Measurements from ENCODE around the gene RARRES2. TPM values are rescaled to one million over a fixed set of nuclear protein-coding genes. Genes with fewer than 3 reads are reported as not detected.

Gene RARRES2
- total and polyA plus RNA-seq, 2 of the 13 experiments (the other 11 are each of a cell fraction or from before 2014, with no cell fraction given): 134 to 172 TPM

DNA sequence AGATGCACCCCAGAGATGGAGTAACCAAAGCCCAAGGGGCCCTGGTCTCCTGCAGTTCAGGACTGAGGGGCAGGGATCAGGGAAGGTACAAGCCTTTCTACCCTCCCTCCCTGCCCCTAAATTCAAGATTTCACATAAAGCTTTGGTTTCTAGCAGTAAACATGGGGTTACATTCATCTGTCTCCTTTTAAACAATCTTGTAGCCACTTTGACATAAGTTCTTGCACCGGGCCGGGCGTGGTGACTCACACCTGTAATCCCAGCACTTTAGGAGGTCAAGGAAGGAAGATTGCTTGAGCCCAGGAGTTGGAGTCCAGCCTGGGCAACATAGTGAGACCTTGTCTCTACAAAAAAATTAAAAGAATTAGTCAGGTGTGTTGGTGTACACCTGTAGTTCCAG, 14.1 kb downstream of the RARRES2 start:
- CTCF ChIA-PET (ENCODE audit: low intra/inter-chr PET ratio, low total read pairs): no interaction called here
- POLR2A ChIA-PET: no interaction called here
- peaks cover 33% of the 10 kb centered on the region for H3K4me1 ChIP-seq (ENCODE audit: insufficient read depth, low read length)
- peaks cover 27 to 66% of the 10 kb centered on the region in 2 experiments for H3K36me3 ChIP-seq (replicated peaks in 1 of 2; ENCODE audit: control insufficient read depth in 1 of 2, insufficient read depth in 2 of 2, low read length in 2 of 2)
- no peak overlapping the region for H3K27ac ChIP-seq (ENCODE audit: extremely low read length, insufficient read depth, low read length)
- H3K4me2 ChIP-seq (ENCODE audit: low read depth, low read length): no peak overlapping the region
- TF ChIP-seq STAG1 (CRISPR knock-in tag; IDR thresholded peaks at IDR 0.05): no peak
- no peak for TF ChIP-seq TOE1 (CRISPR knock-in tag; IDR thresholded peaks at IDR 0.05)
- TF ChIP-seq, protein P1, sequence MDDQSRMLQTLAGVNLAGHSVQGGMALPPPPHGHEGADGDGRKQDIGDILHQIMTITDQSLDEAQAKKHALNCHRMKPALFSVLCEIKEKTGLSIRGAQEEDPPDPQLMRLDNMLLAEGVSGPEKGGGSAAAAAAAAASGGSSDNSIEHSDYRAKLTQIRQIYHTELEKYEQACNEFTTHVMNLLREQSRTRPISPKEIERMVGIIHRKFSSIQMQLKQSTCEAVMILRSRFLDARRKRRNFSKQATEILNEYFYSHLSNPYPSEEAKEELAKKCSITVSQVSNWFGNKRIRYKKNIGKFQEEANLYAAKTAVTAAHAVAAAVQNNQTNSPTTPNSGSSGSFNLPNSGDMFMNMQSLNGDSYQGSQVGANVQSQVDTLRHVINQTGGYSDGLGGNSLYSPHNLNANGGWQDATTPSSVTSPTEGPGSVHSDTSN (CRISPR knock-in tag; IDR thresholded peaks at IDR 0.05; ENCODE audit: borderline replicate concordance): no peak
- TF ChIP-seq ZNF7 (CRISPR knock-in tag; IDR thresholded peaks at IDR 0.05): peak; percentile 58; the same call in 1 of the 2 replicates
- TF ChIP-seq MATR3 (CRISPR knock-in tag; IDR thresholded peaks at IDR 0.05): no peak
- in situ Hi-C loops (cut with HindIII; ENCODE audit: extremely low pct_ligation_motif_present, low pct_unique_long_range_greater_than_20kb): no loop called here
- FAIRE-seq (no peak), DNase-seq (ENCODE audit: low spot score) (no peak), ATAC-seq (no peak)
- BruUV-seq (replicated peaks): no TSS peak
- intact Hi-C loops (cut with micrococcal nuclease; ENCODE audit: unreplicated experiment): no loop called here
- H3K9me3 ChIP-seq (ENCODE audit: low read length): no peaks in the 10 kb centered on the region
- H4K20me1 ChIP-seq (ENCODE audit: insufficient read depth, low read length): 0 out of 2 replicates have a peak, but pooled peaks cover 2% of the 10 kb centered on the region
- no peak overlapping the region for H3K4me3 ChIP-seq (replicated peaks in 1 of 3; ENCODE audit: insufficient read depth in 1 of 3, low read depth in 2 of 3, low read length in 3 of 3)
- H3K79me2 ChIP-seq (ENCODE audit: insufficient read depth, low read length): peaks cover 52% of the 10 kb centered on the region
- H2AFZ ChIP-seq (ENCODE audit: low read length): no peak overlapping the region
- WGBS (ENCODE audit: low lambda C conversion rate): 100% methylated on average over 3 of the region's 3 CpGs
- no peaks in the 10 kb centered on the region; a peak in 1 of 5 replicates for H3K27me3 ChIP-seq (ENCODE audit: control insufficient read depth in 1 of 2, insufficient read depth in 2 of 2, low read length in 2 of 2)
- H3K9ac ChIP-seq (ENCODE audit: insufficient read depth, low read depth, low read length): no peak overlapping the region

DNA sequence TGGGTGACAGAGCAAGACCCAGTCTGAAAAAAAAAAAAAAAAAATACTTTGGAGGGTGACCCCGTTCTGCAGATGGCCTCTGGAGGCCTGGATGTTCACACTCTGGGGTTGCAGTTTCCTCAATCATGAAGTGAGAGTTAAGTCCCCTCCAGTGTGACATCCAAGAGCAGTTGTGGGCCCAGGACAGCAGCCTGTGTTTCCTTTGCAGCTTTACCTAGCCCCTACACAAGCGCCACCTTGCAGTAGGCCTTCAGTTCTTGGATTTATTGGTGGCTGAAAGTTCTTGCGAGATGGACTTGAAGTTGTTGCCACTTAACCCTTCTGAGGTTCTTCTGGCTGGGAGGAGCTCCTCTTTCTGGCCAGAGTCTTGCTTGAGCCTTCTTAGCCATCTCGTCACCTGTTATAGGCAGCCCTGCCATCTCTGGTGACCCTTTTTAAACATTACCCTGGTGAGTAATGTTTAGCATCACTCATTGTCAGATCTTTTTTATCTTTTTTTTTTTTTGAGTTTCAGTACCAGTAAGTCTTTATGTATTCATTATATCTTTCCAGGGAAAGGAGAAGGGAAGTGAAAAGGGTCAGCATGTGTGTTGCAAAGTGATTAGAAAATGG, 14.7 kb downstream of the RARRES2 start:
- ATAC-seq: no peak
- intact Hi-C loops (cut with micrococcal nuclease; ENCODE audit: unreplicated experiment) (no loop called here), in situ Hi-C loops (cut with HindIII; ENCODE audit: extremely low pct_ligation_motif_present, low pct_unique_long_range_greater_than_20kb) (no loop called here)
- Histone ChIP-seq H3K9me3 (ENCODE audit: low read length) (no peaks in the 10 kb centered on the region), H3K27me3 (ENCODE audit: control insufficient read depth in 1 of 2, insufficient read depth in 2 of 2, low read length in 2 of 2) (no peaks in the 10 kb centered on the region; a peak in 1 of 5 replicates), H3K4me1 (ENCODE audit: insufficient read depth, low read length) (peaks cover 39% of the 10 kb centered on the region), H4K20me1 (ENCODE audit: insufficient read depth, low read length) (0 out of 2 replicates have a peak, but pooled peaks cover 2% of the 10 kb centered on the region), H3K4me3 (replicated peaks in 1 of 3; ENCODE audit: insufficient read depth in 1 of 3, low read depth in 2 of 3, low read length in 3 of 3) (no peak overlapping the region), H3K4me2 (ENCODE audit: low read depth, low read length) (no peak overlapping the region), H3K27ac (ENCODE audit: extremely low read length, insufficient read depth, low read length) (no peak overlapping the region), H2AFZ (ENCODE audit: low read length) (no peak overlapping the region), H3K9ac (ENCODE audit: insufficient read depth, low read depth, low read length) (no peak overlapping the region), H3K36me3 (replicated peaks in 1 of 2; ENCODE audit: control insufficient read depth in 1 of 2, insufficient read depth in 2 of 2, low read length in 2 of 2) (peaks cover 26 to 66% of the 10 kb centered on the region in 2 experiments), H3K79me2 (ENCODE audit: insufficient read depth, low read length) (peaks cover 58% of the 10 kb centered on the region)
- POLR2A ChIA-PET: interaction anchor here (1.3 to 1.5 kb wide), 2 partner anchors 11 to 13 kb away, joined by 3 to 7 read pairs; no protein-coding TSS in a partner anchor
- BruUV-seq (replicated peaks): no TSS peak
- CTCF ChIA-PET (ENCODE audit: low intra/inter-chr PET ratio, low total read pairs): no interaction called here
- no peak for FAIRE-seq
- 97% methylated on average over 4 of the region's 4 CpGs for WGBS (ENCODE audit: low lambda C conversion rate)
- DNase-seq (ENCODE audit: low spot score): no peak
- TF ChIP-seq, protein P2, sequence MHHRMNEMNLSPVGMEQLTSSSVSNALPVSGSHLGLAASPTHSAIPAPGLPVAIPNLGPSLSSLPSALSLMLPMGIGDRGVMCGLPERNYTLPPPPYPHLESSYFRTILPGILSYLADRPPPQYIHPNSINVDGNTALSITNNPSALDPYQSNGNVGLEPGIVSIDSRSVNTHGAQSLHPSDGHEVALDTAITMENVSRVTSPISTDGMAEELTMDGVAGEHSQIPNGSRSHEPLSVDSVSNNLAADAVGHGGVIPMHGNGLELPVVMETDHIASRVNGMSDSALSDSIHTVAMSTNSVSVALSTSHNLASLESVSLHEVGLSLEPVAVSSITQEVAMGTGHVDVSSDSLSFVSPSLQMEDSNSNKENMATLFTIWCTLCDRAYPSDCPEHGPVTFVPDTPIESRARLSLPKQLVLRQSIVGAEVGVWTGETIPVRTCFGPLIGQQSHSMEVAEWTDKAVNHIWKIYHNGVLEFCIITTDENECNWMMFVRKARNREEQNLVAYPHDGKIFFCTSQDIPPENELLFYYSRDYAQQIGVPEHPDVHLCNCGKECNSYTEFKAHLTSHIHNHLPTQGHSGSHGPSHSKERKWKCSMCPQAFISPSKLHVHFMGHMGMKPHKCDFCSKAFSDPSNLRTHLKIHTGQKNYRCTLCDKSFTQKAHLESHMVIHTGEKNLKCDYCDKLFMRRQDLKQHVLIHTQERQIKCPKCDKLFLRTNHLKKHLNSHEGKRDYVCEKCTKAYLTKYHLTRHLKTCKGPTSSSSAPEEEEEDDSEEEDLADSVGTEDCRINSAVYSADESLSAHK (CRISPR knock-in tag; IDR thresholded peaks at IDR 0.05; ENCODE audit: borderline replicate concordance): no peak
- TF ChIP-seq, protein P3, sequence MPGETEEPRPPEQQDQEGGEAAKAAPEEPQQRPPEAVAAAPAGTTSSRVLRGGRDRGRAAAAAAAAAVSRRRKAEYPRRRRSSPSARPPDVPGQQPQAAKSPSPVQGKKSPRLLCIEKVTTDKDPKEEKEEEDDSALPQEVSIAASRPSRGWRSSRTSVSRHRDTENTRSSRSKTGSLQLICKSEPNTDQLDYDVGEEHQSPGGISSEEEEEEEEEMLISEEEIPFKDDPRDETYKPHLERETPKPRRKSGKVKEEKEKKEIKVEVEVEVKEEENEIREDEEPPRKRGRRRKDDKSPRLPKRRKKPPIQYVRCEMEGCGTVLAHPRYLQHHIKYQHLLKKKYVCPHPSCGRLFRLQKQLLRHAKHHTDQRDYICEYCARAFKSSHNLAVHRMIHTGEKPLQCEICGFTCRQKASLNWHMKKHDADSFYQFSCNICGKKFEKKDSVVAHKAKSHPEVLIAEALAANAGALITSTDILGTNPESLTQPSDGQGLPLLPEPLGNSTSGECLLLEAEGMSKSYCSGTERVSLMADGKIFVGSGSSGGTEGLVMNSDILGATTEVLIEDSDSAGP (CRISPR knock-in tag; IDR thresholded peaks at IDR 0.05; ENCODE audit: borderline replicate concordance): no peak
- TF ChIP-seq, protein P4, sequence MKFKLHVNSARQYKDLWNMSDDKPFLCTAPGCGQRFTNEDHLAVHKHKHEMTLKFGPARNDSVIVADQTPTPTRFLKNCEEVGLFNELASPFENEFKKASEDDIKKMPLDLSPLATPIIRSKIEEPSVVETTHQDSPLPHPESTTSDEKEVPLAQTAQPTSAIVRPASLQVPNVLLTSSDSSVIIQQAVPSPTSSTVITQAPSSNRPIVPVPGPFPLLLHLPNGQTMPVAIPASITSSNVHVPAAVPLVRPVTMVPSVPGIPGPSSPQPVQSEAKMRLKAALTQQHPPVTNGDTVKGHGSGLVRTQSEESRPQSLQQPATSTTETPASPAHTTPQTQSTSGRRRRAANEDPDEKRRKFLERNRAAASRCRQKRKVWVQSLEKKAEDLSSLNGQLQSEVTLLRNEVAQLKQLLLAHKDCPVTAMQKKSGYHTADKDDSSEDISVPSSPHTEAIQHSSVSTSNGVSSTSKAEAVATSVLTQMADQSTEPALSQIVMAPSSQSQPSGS (CRISPR knock-in tag; IDR thresholded peaks at IDR 0.05): no peak
- no peak for TF ChIP-seq FOXJ3 (CRISPR knock-in tag; IDR thresholded peaks at IDR 0.05; ENCODE audit: borderline replicate concordance)
- TF ChIP-seq ZFP62 (CRISPR knock-in tag; IDR thresholded peaks at IDR 0.05): no peak
- no peak for TF ChIP-seq MIER2 (CRISPR knock-in tag; IDR thresholded peaks at IDR 0.05)

Measured in HepG2 (cell line).